Mesodermal cell (in vitro differentiated cells): ENCODE results near the gene CAPRIN2.

Source experiments
- H3K27ac ChIP-seq: 2 replicates; pipeline ENCODE4 v1.7.0; 2013; ENCODE audit warnings: mild to moderate bottlenecking, low read depth, low read length, moderate library complexity; ENCODE audit not compliant: severe bottlenecking
- H3K36me3 ChIP-seq: 2 replicates; pipeline ENCODE4 v1.7.1; 2013; ENCODE audit warnings: mild to moderate bottlenecking, low read length, moderate library complexity; ENCODE audit not compliant: control insufficient read depth, insufficient read depth
- H3K4me1 ChIP-seq: one replicate; pipeline ENCODE4 v1.7.1; 2013; ENCODE audit warnings: mild to moderate bottlenecking, low read length; ENCODE audit not compliant: insufficient read depth, control insufficient read depth, poor library complexity, severe bottlenecking
- H3K4me3 ChIP-seq: 2 replicates; pipeline ENCODE4 v1.7.0; 2013; ENCODE audit warnings: low read length, control low read depth, mild to moderate bottlenecking; ENCODE audit not compliant: insufficient read depth, poor library complexity, severe bottlenecking; ENCODE audit errors: extremely low read depth
- H3K9me3 ChIP-seq: 2 replicates; pipeline ENCODE4 v1.7.1; 2013; ENCODE audit warnings: mild to moderate bottlenecking, low read length, moderate library complexity; ENCODE audit not compliant: control insufficient read depth
- WGBS, 2 experiments: methylation state at CpG; one replicate each; pipeline ENCODE4 v1.1.5; 2013; ENCODE audit warnings: missing lambda C conversion rate in 2 of 2; ENCODE audit not compliant: insufficient coverage in 2 of 2; 5-methylcytosine and 5-hydroxymethylcytosine counted together

Gene CAPRIN2

GRCh38 chr12:30792085-30792484, 37.3 kb upstream of the CAPRIN2 start:
- WGBS, 2 experiments, result 100% methylated on average over 1 to 2 of the region's 2 CpGs
- Histone ChIP-seq H3K9me3 (peaks cover 4% of the 10 kb centered on the region), H3K4me3 (no peak overlapping the region), H3K27ac (no peak overlapping the region), H3K36me3 (no peaks in the 10 kb centered on the region), H3K4me1 (peaks cover 31% of the 10 kb centered on the region)

- Histone ChIP-seq H3K4me1 (peaks cover 21% of the 10 kb centered on the region), H3K9me3 (peaks cover 24% of the 10 kb centered on the region), H3K4me3 (no peak overlapping the region), H3K36me3 (no peaks in the 10 kb centered on the region), H3K27ac (no peak overlapping the region)
- 75% methylated on average over 2 of the region's 2 CpGs; no CpG with 5 or more reads in 1 of the 2 experiments for WGBS, 2 experiments
Observed at GRCh38 chr12:30788754-30789153, 34.0 kb upstream of the CAPRIN2 start.

GRCh38 chr12:30785630-30786029, 30.9 kb upstream of the CAPRIN2 start:
- peaks cover under 1% of the 10 kb centered on the region for H3K4me1 ChIP-seq
- no peaks in the 10 kb centered on the region for H3K36me3 ChIP-seq
- no peak overlapping the region for H3K4me3 ChIP-seq
- H3K27ac ChIP-seq, result no peak overlapping the region
- 38% methylated on average over 1 of the region's 2 CpGs; no CpG with 5 or more reads in 1 of the 2 experiments for WGBS, 2 experiments
- peaks cover 24% of the 10 kb centered on the region for H3K9me3 ChIP-seq

- no peaks in the 10 kb centered on the region for H3K36me3 ChIP-seq
- peaks cover 26% of the 10 kb centered on the region for H3K9me3 ChIP-seq
- H3K27ac ChIP-seq, result no peak overlapping the region
- 100% methylated on average over 1 of the region's 1 CpG; no CpG with 5 or more reads in 1 of the 2 experiments for whole genome bisulfite sequencing, 2 experiments
- no peaks in the 10 kb centered on the region for H3K4me1 ChIP-seq
- H3K4me3 ChIP-seq, result no peak overlapping the region
Observed at GRCh38 chr12:30784508-30784907, 29.8 kb upstream of the CAPRIN2 start.

- H3K36me3 ChIP-seq, result no peaks in the 10 kb centered on the region
- 80 to 100% methylated on average over 1 of the region's 2 CpGs for WGBS, 2 experiments
- no peak overlapping the region for H3K27ac ChIP-seq
- no peak overlapping the region for H3K4me3 ChIP-seq
- peaks cover 27% of the 10 kb centered on the region for H3K9me3 ChIP-seq
- H3K4me1 ChIP-seq, result no peaks in the 10 kb centered on the region
Observed at GRCh38 chr12:30783946-30784345, 29.2 kb upstream of the CAPRIN2 start.

GRCh38 chr12:30782316-30783173, 27.8 kb upstream of the CAPRIN2 start:
- Histone ChIP-seq H3K9me3 (peaks cover 27% of the 10 kb centered on the region), H3K36me3 (no peaks in the 10 kb centered on the region), H3K4me3 (no peak overlapping the region), H3K4me1 (no peaks in the 10 kb centered on the region), H3K27ac (no peak overlapping the region)
- WGBS, 2 experiments, result 94 to 100% methylated on average over 2 of the region's 3 CpGs

- Histone ChIP-seq H3K4me3 (no peak overlapping the region), H3K9me3 (peaks cover 15% of the 10 kb centered on the region), H3K4me1 (no peaks in the 10 kb centered on the region), H3K27ac (no peak overlapping the region), H3K36me3 (no peaks in the 10 kb centered on the region)
- WGBS, 2 experiments, result 85 to 98% methylated on average over 3 to 5 of the region's 5 CpGs
Observed at GRCh38 chr12:30779578-30779977, 24.8 kb upstream of the CAPRIN2 start.

- Histone ChIP-seq H3K36me3 (no peaks in the 10 kb centered on the region), H3K4me3 (no peak overlapping the region), H3K4me1 (no peaks in the 10 kb centered on the region), H3K9me3 (peaks cover 12% of the 10 kb centered on the region), H3K27ac (no peak overlapping the region)
Observed at GRCh38 chr12:30779178-30779577, 24.4 kb upstream of the CAPRIN2 start.

- no peak overlapping the region for H3K4me3 ChIP-seq
Observed at GRCh38 chr12:30774599-30774998, 19.8 kb upstream of the CAPRIN2 start.

GRCh38 chr12:30769802-30770201, 15.1 kb upstream of the CAPRIN2 start:
- 60 to 100% methylated on average over 1 to 2 of the region's 2 CpGs for WGBS, 2 experiments
- Histone ChIP-seq H3K9me3 (peaks cover 11% of the 10 kb centered on the region), H3K36me3 (no peaks in the 10 kb centered on the region), H3K27ac (no peak overlapping the region), H3K4me1 (no peaks in the 10 kb centered on the region), H3K4me3 (no peak overlapping the region)

More at GRCh38 chr12:30774599-30774998, 19.8 kb upstream of the CAPRIN2 start:
- H3K27ac ChIP-seq, result no peak overlapping the region
- H3K36me3 ChIP-seq, result no peaks in the 10 kb centered on the region
- H3K9me3 ChIP-seq, result peaks cover 18% of the 10 kb centered on the region
- H3K4me1 ChIP-seq, result no peaks in the 10 kb centered on the region

GRCh38 chr12:30764251-30764650, 9.5 kb upstream of the CAPRIN2 start:
- WGBS, 2 experiments, result 100% methylated on average over 1 of the region's 2 CpGs; no CpG with 5 or more reads in 1 of the 2 experiments
- no peaks in the 10 kb centered on the region for H3K4me1 ChIP-seq
- no peak overlapping the region for H3K4me3 ChIP-seq
- H3K9me3 ChIP-seq, result no peaks in the 10 kb centered on the region
- H3K36me3 ChIP-seq, result no peaks in the 10 kb centered on the region
- H3K27ac ChIP-seq, result no peak overlapping the region
